ENCODE data around the gene EXOC4.

- no peak for TF ChIP-seq CTCF (conservative IDR thresholded peaks at IDR 0.05; ENCODE audit: low read length)
- no peak for TF ChIP-seq EZH2phosphoT487 (IDR thresholded peaks at IDR 0.05; ENCODE audit: borderline replicate concordance)
Measured at GRCh38 chr7:133999178-133999577, 746.3 kb downstream of the EXOC4 start.
